ENCODE data around the gene FCN3. TPM values are rescaled to one million over a fixed set of nuclear protein-coding genes. Genes with fewer than 3 reads are reported as not detected.

FCN3 gene
- not detected in 2 replicates for total RNA-seq

GRCh38 chr1:27374362-27375086 lies at the start of gene FCN3:
TSS of gene FCN3 (minus strand) at chr1:27374824. CDS start at chr1:27374818, 6 bp downstream.

GRCh38 chr1:27392096-27392777 lies 17.6 kb upstream of the FCN3 start, which contains the start of gene GPR3:
TSS of gene GPR3 (plus strand) at chr1:27392622. CDS start at chr1:27393799, 1,177 bp downstream.

GRCh38 chr1:27383039-27383605 lies 8.5 kb upstream of the FCN3 start, which contains the start of gene CD164L2:
TSS of gene CD164L2 (minus strand) at chr1:27383333. CDS start at chr1:27383239, 94 bp downstream.

GRCh38 chr1:27366411-27367159 lies 8.0 kb downstream of the FCN3 start, which contains the start of gene MAP3K6:
TSS of gene MAP3K6 (minus strand) at chr1:27366961. CDS start at chr1:27366597, 364 bp downstream.

GRCh38 chr1:27341525-27342252 lies 32.9 kb downstream of the FCN3 start, which contains the start of gene SYTL1:
TSS of gene SYTL1 (plus strand) at chr1:27342022. CDS start at chr1:27345335, 3,313 bp downstream.

GRCh38 chr1:27321813-27322568 lies 52.6 kb downstream of the FCN3 start, which contains the start of gene TMEM222:
TSS of gene TMEM222 (plus strand) at chr1:27322163. CDS start at chr1:27322198, 35 bp downstream.

Other genes starting within 250 kb of the FCN3 start
- 8.4 and 14.5 TPM in 2 replicates for gene SLC9A1, start 219.7 kb downstream of the FCN3 start, total RNA-seq
- 19.8 and 29.0 TPM in 2 replicates for gene WDTC1, start 140.2 kb downstream of the FCN3 start, total RNA-seq
- 20.1 and 24.2 TPM in 2 replicates for gene TMEM222, start 52.7 kb downstream of the FCN3 start, total RNA-seq
- 0.11 and 0.37 TPM in 2 replicates for gene SYTL1, start 32.8 kb downstream of the FCN3 start, total RNA-seq
- gene MAP3K6, start 7.9 kb downstream of the FCN3 start, total RNA-seq: 13.2 and 16.1 TPM in 2 replicates
- gene CD164L2, start 8.5 kb upstream of the FCN3 start, total RNA-seq: not detected in 2 replicates
- 0.37 and 1.2 TPM in 2 replicates for gene GPR3, start 17.8 kb upstream of the FCN3 start, total RNA-seq
- gene WASF2, start 115.3 kb upstream of the FCN3 start, total RNA-seq: 18.9 and 20.6 TPM in 2 replicates
- 7.2 and 7.7 TPM in 2 replicates for gene AHDC1, start 229.3 kb upstream of the FCN3 start, total RNA-seq

Measured in uterine smooth muscle cell (primary cell).